Karpas-422 (cell line): Measurements from ENCODE around the gene FRRS1L. TPM values are rescaled to one million over a fixed set of nuclear protein-coding genes. Genes with fewer than 3 reads are reported as not detected.

ENCODE experiments used
- DNase-seq: peaks from one replicate; pipeline ENCODE4 v3.0.0-alpha.2; 2015
- H2AFZ ChIP-seq: fragments of 200-600 bp; sonication (generic); 2 replicates; pipeline ENCODE4 v1.6.1; 2014; ENCODE audit warnings: antibody characterized with exemption, low read length, mixed read lengths
- H3K27ac ChIP-seq: fragments of 200-600 bp; sonication (generic); 2 replicates; pipeline ENCODE4 v1.5.1; 2014; ENCODE audit warnings: mild to moderate bottlenecking, low read length, moderate library complexity
- H3K27me3 ChIP-seq: fragments of 200-600 bp; sonication (generic); 2 replicates; pipeline ENCODE4 v1.6.1; 2014; ENCODE audit warnings: low read length, mixed read lengths
- H3K36me3 ChIP-seq: fragments of 200-600 bp; sonication (generic); 2 replicates; pipeline ENCODE4 v1.6.1; 2014; ENCODE audit warnings: low read length, mixed read lengths; ENCODE audit not compliant: insufficient read depth
- H3K4me1 ChIP-seq: fragments of 200-600 bp; sonication (generic); 2 replicates; pipeline ENCODE4 v1.6.1; 2014; ENCODE audit warnings: mild to moderate bottlenecking, low read length, mixed read lengths
- H3K4me2 ChIP-seq: fragments of 200-600 bp; sonication (generic); 2 replicates; pipeline ENCODE4 v1.6.1; 2014; ENCODE audit warnings: low read length, low read depth, mild to moderate bottlenecking; ENCODE audit not compliant: poor library complexity, severe bottlenecking
- H3K4me3 ChIP-seq: fragments of 200-600 bp; sonication (generic); 2 replicates; pipeline ENCODE4 v1.5.1; 2014; ENCODE audit warnings: mild to moderate bottlenecking, antibody characterized with exemption, low read length, mixed read lengths
- H3K79me2 ChIP-seq: fragments of 200-600 bp; sonication (generic); 2 replicates; pipeline ENCODE4 v1.6.1; 2014; ENCODE audit warnings: mild to moderate bottlenecking, low read length, mixed read lengths
- H3K9ac ChIP-seq: fragments of 200-600 bp; sonication (generic); 2 replicates; pipeline ENCODE4 v1.6.0; 2014; ENCODE audit warnings: low read length
- H3K9me2 ChIP-seq: fragments of 200-600 bp; sonication (generic), shearing (Covaris generic); replicated peaks from 2 replicates; pipeline ENCODE4 v1.6.0; 2014; ENCODE audit warnings: mild to moderate bottlenecking, low read length, moderate library complexity; ENCODE audit not compliant: insufficient read depth
- H3K9me3 ChIP-seq: fragments of 300-700, 200-600 bp; sonication (generic); 2 replicates; pipeline ENCODE4 v1.6.1; 2014; ENCODE audit warnings: low read length, mixed read lengths
- H4K20me1 ChIP-seq: fragments of 200-600 bp; sonication (generic); 2 replicates; pipeline ENCODE4 v1.6.1; 2014; ENCODE audit warnings: mild to moderate bottlenecking, antibody characterized with exemption, low read length, low read depth; ENCODE audit not compliant: insufficient read depth
- total RNA-seq: library from RNA; depleted of rRNA; stranded (reverse); fragments of >200 nt; shearing (Covaris generic); gene quantifications from 2 replicates; pipeline ENCODE4 v1.2.3, GENCODE V29; 2014; ENCODE audit warnings: low replicate concordance

The FRRS1L gene
- total RNA-seq, 1 experiment from 2014 or later, result not detected

- no peak for DNase-seq
- Histone ChIP-seq H3K9me2 (no peaks in the 10 kb centered on the region), H3K36me3 (peaks cover 5% of the 10 kb centered on the region; the same call in 1 of the 2 replicates), H3K4me1 (peaks cover 38% of the 10 kb centered on the region), H2AFZ (no peak overlapping the region), H3K27me3 (no peaks in the 10 kb centered on the region), H4K20me1 (peaks cover 24% of the 10 kb centered on the region), H3K9me3 (no peaks in the 10 kb centered on the region), H3K4me2 (no peak overlapping the region), H3K79me2 (peaks cover 34% of the 10 kb centered on the region), H3K27ac (no peak overlapping the region), H3K4me3 (no peak overlapping the region), H3K9ac (no peak overlapping the region)
Observed at GRCh38 chr9:109121232-109121796, 45.7 kb downstream of the FRRS1L start.

DNA sequence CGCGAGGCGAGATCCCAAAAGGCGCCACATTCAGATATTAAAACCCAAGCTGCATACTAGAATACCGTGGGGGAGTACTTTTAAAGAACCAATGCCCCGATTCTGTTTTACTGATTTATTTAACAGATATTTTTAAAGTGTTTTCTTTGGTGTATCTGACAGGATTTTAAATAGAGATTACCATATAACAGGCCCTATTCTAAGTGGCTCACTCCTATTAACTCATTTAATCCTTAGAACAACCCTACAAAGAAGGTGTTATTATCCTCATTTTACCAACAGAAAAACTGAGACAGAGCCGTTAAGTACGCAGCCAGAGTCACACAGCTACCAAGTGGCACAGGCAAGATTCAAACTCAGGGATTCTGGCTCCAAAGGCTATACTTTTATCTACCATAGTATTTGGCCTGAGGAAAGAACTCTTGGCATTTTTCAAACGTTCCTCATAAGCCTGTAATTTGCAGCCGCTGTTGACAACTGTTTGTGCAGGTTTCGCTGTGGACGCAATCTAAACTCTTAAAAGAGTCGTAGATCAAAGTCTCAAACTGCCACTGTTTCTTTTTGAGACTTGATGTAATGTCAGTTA lies 46.8 kb downstream of the FRRS1L start:
- Histone ChIP-seq H3K36me3 (peaks cover 5% of the 10 kb centered on the region; the same call in 1 of the 2 replicates), H3K4me3 (peak overlapping the region; percentile 57), H3K79me2 (peaks cover 44% of the 10 kb centered on the region), H3K27me3 (no peaks in the 10 kb centered on the region), H3K4me1 (peaks cover 47% of the 10 kb centered on the region), H3K27ac (peak overlapping the region; percentile 25; the same call in 1 of the 2 replicates), H3K9me3 (no peaks in the 10 kb centered on the region), H4K20me1 (peaks cover 30% of the 10 kb centered on the region), H3K4me2 (peak overlapping the region; percentile 78), H3K9me2 (no peaks in the 10 kb centered on the region), H3K9ac (peak overlapping the region; percentile 63), H2AFZ (peak overlapping the region; percentile 77)
- no peak for DNase-seq

GRCh38 chr9:109119439-109120203 lies 47.4 kb downstream of the FRRS1L start, which contains the start of gene TMEM245:
TMEM245 (minus strand) TSS chr9:109119947; CDS start chr9:109119913, 34 bp downstream.
- Histone ChIP-seq H3K9me3 (no peaks in the 10 kb centered on the region), H3K79me2 (peaks cover 51% of the 10 kb centered on the region), H3K27ac (peak within 1 kb of the TSS; percentile 62; the same call in 1 of the 2 replicates), H2AFZ (peak within 1 kb of the TSS; percentile 77), H3K9me2 (no peaks in the 10 kb centered on the region), H3K9ac (peak within 1 kb of the TSS; percentile 99), H3K27me3 (no peaks in the 10 kb centered on the region), H4K20me1 (peaks cover 31% of the 10 kb centered on the region), H3K4me1 (peaks cover 53% of the 10 kb centered on the region), H3K4me3 (peak within 1 kb of the TSS; percentile 99), H3K36me3 (peaks cover 5% of the 10 kb centered on the region; the same call in 1 of the 2 replicates), H3K4me2 (peak within 1 kb of the TSS; percentile 78)
- DNase-seq, result peak; percentile 99

DNA sequence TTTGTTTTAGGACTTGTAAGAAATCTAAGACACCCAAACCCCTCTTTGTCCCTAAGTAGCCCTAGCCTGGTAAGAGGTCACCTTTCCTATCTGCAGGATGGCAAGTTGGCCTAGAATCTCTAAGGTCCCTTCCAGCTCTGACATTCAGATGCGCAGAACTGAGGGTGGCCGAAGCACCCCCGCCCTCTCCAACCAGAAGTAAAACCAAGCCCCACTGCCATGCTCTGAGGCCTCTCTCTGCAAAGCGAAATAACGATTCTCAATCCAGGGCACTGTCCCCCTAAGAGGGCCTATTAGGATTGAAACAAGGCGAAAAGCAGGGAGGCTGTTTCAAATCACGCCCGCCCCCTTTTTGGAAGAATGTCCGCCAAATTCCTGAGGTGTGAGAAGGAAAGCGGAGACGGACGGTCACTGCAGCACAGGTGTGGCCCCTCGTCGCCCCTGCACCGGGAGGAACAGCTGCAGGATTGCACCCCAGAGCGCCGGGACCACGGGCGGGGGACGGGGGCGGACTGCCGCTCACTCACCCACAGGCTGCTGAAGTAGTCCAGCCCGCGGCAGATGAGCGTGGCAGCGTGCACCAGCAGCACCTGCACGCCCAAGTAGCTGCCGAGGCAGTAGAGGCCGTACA lies 48.1 kb downstream of the FRRS1L start:
- Histone ChIP-seq H3K4me2 (peak overlapping the region; percentile 74), H3K4me3 (peak overlapping the region; percentile 99), H3K9me3 (no peaks in the 10 kb centered on the region), H4K20me1 (peaks cover 34% of the 10 kb centered on the region), H3K9ac (peak overlapping the region; percentile 99), H3K36me3 (peaks cover 5% of the 10 kb centered on the region; the same call in 1 of the 2 replicates), H3K27ac (peak overlapping the region; percentile 62; the same call in 1 of the 2 replicates), H3K27me3 (no peaks in the 10 kb centered on the region), H3K9me2 (no peaks in the 10 kb centered on the region), H2AFZ (no peak overlapping the region), H3K79me2 (peaks cover 58% of the 10 kb centered on the region), H3K4me1 (peaks cover 60% of the 10 kb centered on the region)
- DNase-seq, result peak; percentile 63

- DNase-seq, result no peak
- H3K4me3 ChIP-seq, result peak overlapping the region; percentile 99
- H3K27ac ChIP-seq, result no peak overlapping the region; the same call in 1 of the 2 replicates
- peak overlapping the region; percentile 74 for H3K4me2 ChIP-seq
- H3K9me3 ChIP-seq, result no peaks in the 10 kb centered on the region
- peaks cover 5% of the 10 kb centered on the region; the same call in 1 of the 2 replicates for H3K36me3 ChIP-seq
- H3K27me3 ChIP-seq, result no peaks in the 10 kb centered on the region
- peaks cover 66% of the 10 kb centered on the region for H3K79me2 ChIP-seq
- H2AFZ ChIP-seq, result no peak overlapping the region
- peaks cover 60% of the 10 kb centered on the region for H3K4me1 ChIP-seq
- peak overlapping the region; percentile 99 for H3K9ac ChIP-seq
- peaks cover 34% of the 10 kb centered on the region for H4K20me1 ChIP-seq
- no peaks in the 10 kb centered on the region for H3K9me2 ChIP-seq
Observed at GRCh38 chr9:109117856-109118807, 48.9 kb downstream of the FRRS1L start.

DNA sequence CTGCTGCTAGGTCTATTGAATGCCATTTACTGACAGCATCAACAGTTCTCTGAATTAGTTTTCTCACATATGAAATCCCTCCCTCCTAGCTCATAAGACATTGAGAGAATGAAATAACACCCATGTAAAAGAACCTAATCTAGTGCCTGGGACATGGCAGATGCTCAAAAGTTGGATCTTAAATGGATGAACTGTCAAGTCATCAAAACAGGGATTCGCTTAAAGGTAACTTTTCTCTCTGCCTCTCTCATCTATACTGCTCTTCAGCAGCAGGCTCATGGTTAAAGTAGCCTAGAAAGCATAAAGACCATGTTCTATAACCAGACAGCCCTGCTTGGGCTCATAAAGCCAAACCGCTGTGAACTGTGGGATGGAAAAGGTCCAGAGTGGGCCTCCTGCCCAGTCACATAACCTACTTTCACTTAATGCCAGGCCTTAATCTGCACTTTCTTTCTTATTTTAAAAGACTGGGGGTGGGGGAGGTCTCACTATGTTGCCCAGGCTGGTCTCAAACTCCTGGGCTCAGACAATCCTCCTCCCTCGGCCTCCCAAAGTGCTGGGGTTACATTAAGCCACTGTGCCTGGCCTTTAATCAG lies 51.0 kb downstream of the FRRS1L start:
- Histone ChIP-seq H3K4me1 (peaks cover 74% of the 10 kb centered on the region), H3K9me2 (no peaks in the 10 kb centered on the region), H3K9ac (no peak overlapping the region), H3K27me3 (no peaks in the 10 kb centered on the region), H4K20me1 (peaks cover 34% of the 10 kb centered on the region), H3K79me2 (peaks cover 87% of the 10 kb centered on the region), H3K9me3 (no peaks in the 10 kb centered on the region), H3K4me3 (no peak overlapping the region), H3K27ac (no peak overlapping the region), H3K4me2 (peak overlapping the region; percentile 47), H3K36me3 (peaks cover 5% of the 10 kb centered on the region; the same call in 1 of the 2 replicates), H2AFZ (no peak overlapping the region)
- DNase-seq, result no peak

DNA sequence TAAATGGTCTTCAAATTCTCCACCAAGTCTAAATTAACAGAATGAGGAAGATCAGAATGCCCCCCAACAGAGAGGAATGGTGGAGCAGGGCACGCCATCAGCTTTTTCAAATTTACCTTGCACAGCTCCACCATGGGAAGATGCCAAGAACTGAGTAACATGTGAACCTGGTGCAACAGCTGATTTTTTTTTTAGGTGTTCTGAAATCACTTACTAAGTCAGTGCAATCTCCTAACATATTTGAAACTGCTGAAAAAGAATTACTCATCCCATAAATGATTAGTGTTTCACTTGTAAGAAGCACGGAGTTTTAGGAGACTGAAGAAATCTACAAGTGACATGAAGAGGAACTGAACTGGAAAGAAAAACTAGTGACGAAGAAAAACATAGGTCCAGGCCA lies 52.4 kb downstream of the FRRS1L start:
- Histone ChIP-seq H2AFZ (no peak overlapping the region), H3K9me3 (no peaks in the 10 kb centered on the region), H3K9me2 (no peaks in the 10 kb centered on the region), H3K79me2 (peaks cover 100% of the 10 kb centered on the region), H3K4me3 (peak overlapping the region; percentile 24; the same call in 1 of the 2 replicates), H3K9ac (peak overlapping the region; percentile 28), H3K27me3 (no peaks in the 10 kb centered on the region), H3K4me2 (peak overlapping the region; percentile 47), H3K4me1 (peaks cover 79% of the 10 kb centered on the region), H3K36me3 (peaks cover 5% of the 10 kb centered on the region; the same call in 1 of the 2 replicates), H3K27ac (peak overlapping the region; percentile 48), H4K20me1 (peaks cover 34% of the 10 kb centered on the region)
- no peak for DNase-seq
